ENCODE data around the gene NAPA.

GRCh38 chr19:47521473-47522180 lies 6.8 kb upstream of the NAPA start:
- TF ChIP-seq CTCF (conservative IDR thresholded peaks at IDR 0.05 in 1 of 2, IDR thresholded peaks at IDR 0.05 in 1 of 2; ENCODE audit: low read depth in 1 of 2, low read length in 2 of 2): no peak
- TF ChIP-seq EZH2 (IDR thresholded peaks at IDR 0.05; ENCODE audit: low read length, missing control alignments): no peak
